T-helper 17 cell (primary cell): ENCODE measurements around the gene CYP2A6. TPM values are rescaled to one million over a fixed set of nuclear protein-coding genes. Genes with fewer than 3 reads are reported as not detected.
"Not testable (repeated sequence)": the region's sequence is repeated elsewhere in the genome, so short reads cannot be mapped to it uniquely, and the experiment has no call there.

Source experiments
- ATAC-seq: fragments of 150-1000 bp; cut with Tn5 transposase; 2 replicates; pipeline ENCODE4 v1.10.0; 2021; ENCODE audit warnings: mild to moderate bottlenecking, moderate library complexity
- DNase-seq, 3 donors: peaks; one replicate each; pipeline versions ENCODE4 v3.0.0 to v3.0.0-alpha.2; 2020 to 2021
- H3K9me3 ChIP-seq: one replicate; pipeline ENCODE4 v1.7.0; 2013; ENCODE audit warnings: low read length, mild to moderate bottlenecking; ENCODE audit not compliant: control insufficient read depth, poor library complexity, severe bottlenecking
- H3K27ac Mint-ChIP-seq: one replicate; pipeline ENCODE4 v1.8.0; 2022; ENCODE audit warnings: mild to moderate bottlenecking, moderate library complexity, mixed read lengths
- H3K27me3 Mint-ChIP-seq: one replicate; pipeline ENCODE4 v1.8.0; 2022; ENCODE audit warnings: mixed read lengths
- H3K36me3 Mint-ChIP-seq: one replicate; pipeline ENCODE4 v1.8.0; 2022; ENCODE audit warnings: low read depth, mixed read lengths
- H3K4me1 Mint-ChIP-seq: one replicate; pipeline ENCODE4 v1.8.0; 2022; ENCODE audit warnings: mild to moderate bottlenecking, mixed read lengths
- H3K4me3 Mint-ChIP-seq: one replicate; pipeline ENCODE4 v1.8.0; 2022; ENCODE audit warnings: mild to moderate bottlenecking, moderate library complexity, mixed read lengths
- total RNA-seq, 4 donors: library from RNA in 2 of 4; stranded (reverse) in 2 of 4; gene quantifications; one replicate each; pipeline ENCODE4 v1.2.3 and lab custom pipeline; 2022 to 2026

Gene CYP2A6
- total RNA-seq (not detected), total RNA-seq (lab: John Stamatoyannopoulos, UW) (0 to 0.08 reads per million in 2 donors)

DNA sequence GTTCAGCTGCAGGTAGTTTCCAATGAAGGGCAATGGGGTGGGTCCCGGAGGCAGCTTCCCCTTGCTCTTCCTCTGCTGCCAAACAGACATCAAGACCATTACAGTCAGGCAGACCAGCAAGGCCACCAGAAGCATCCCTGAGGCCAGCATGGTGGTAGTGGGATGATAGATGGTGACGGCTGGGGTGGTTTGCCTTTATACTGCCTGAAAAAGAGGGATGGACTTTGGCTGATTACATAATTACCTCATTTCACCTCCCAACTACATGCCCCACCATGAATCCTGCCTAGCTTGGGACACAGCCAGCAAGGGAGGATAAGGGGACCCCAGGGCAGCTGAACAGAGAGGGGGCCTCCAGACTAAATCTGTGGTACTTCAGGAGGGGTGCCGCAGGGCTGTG lies at the start of gene CYP2A6:
Gene CYP2A6, minus strand, starts transcription at position 171 of the 400 bp plus-strand sequence. Its CDS starts 21 bp downstream, at position 150.
- H3K36me3 Mint-ChIP-seq, H3K4me1 Mint-ChIP-seq, H3K9me3 ChIP-seq, ATAC-seq, DNase-seq: not testable (repeated sequence)
- H3K4me3 Mint-ChIP-seq: peak within 1 kb of the TSS; percentile 83
- peak within 1 kb of the TSS; percentile 70 for H3K27ac Mint-ChIP-seq
- H3K27me3 Mint-ChIP-seq: peaks cover 15% of the 10 kb centered on the region

DNA sequence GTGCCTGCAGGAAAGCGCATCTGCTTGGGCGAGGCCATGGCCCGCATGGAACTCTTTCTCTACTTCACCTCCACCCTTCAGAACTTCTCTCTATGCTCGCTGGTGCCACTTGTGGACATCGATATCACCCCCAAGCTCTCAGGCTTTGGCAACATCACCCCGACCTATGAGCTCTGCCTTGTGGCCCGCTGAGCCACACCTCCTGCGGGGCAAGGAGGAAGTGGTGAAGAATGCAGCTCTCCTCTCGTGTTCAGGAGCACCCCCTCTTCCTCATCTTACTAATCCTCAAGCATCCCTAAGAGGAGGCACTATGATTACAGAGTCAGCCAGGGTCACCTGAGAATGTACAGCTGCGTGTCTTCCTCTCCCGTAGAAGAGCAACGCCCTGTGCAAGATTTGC lies 49.7 kb upstream of the CYP2A6 start:
- ATAC-seq, H3K36me3 Mint-ChIP-seq, DNase-seq, H3K4me1 Mint-ChIP-seq, H3K9me3 ChIP-seq, H3K4me3 Mint-ChIP-seq, H3K27ac Mint-ChIP-seq: not testable (repeated sequence)
- peaks cover 46% of the 10 kb centered on the region for H3K27me3 Mint-ChIP-seq

- H3K27ac Mint-ChIP-seq, H3K9me3 ChIP-seq, H3K4me1 Mint-ChIP-seq, H3K4me3 Mint-ChIP-seq, DNase-seq, ATAC-seq: not testable (repeated sequence)
- Mint-ChIP-seq H3K27me3 (peaks cover 52% of the 10 kb centered on the region), H3K36me3 (peaks cover 12% of the 10 kb centered on the region)
Observed at GRCh38 chr19:40896843-40897789, 46.9 kb upstream of the CYP2A6 start.

DNA sequence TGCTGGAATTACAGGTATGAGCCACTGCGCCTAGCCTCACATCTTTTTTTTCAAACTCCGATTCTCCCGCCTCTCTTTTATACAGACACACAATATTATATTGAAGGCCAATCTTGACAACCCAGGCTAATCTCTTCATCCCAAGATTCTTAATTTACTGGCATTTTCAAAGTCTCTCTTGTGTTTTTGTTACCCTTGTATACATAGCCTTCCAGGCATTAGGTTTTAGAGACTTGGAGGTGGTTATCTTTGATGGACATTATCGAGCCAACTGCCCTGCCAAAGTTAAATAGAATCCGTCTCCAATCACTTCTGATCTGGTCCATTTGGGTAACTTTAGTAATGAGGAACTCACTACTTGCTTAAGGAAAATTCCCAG lies 46.2 kb upstream of the CYP2A6 start:
- ATAC-seq: no peak
- no peaks in the 10 kb centered on the region for H3K9me3 ChIP-seq
- no peak overlapping the region for H3K27ac Mint-ChIP-seq
- no peak overlapping the region for H3K4me3 Mint-ChIP-seq
- no peak for DNase-seq
- peaks cover 51% of the 10 kb centered on the region for H3K27me3 Mint-ChIP-seq
- H3K4me1 Mint-ChIP-seq: peaks cover 6% of the 10 kb centered on the region
- peaks cover 12% of the 10 kb centered on the region for H3K36me3 Mint-ChIP-seq

DNA sequence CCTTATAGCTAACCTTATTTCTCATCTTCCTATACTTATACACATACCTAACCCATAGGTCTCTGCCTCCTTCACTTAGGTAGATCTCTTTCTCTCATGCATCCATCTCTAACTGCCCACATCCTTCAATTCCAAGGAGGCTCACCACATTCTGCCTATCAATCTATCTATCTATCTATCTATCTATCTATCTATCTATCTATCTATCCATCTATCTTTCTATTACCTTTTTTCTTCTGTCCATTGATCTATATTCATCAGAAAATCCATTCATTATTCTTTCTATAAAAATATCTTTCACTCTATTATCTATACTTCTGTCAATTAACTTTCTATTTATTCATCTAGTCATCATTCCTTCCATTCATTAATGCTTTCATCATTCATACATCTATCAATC lies 42.9 kb upstream of the CYP2A6 start:
- Mint-ChIP-seq H3K4me1 (no peaks in the 10 kb centered on the region), H3K4me3 (no peak overlapping the region)
- ATAC-seq: no peak

GRCh38 chr19:40889366-40889765 lies 39.1 kb upstream of the CYP2A6 start:
- no peak for ATAC-seq
- H3K36me3 Mint-ChIP-seq: peaks cover 10% of the 10 kb centered on the region
- no peak overlapping the region for H3K4me3 Mint-ChIP-seq

More for the DNA sequence above, 42.9 kb upstream of the CYP2A6 start:
- DNase-seq: no peak
- H3K9me3 ChIP-seq: no peaks in the 10 kb centered on the region
- Mint-ChIP-seq H3K27me3 (peaks cover 58% of the 10 kb centered on the region), H3K36me3 (peaks cover 10% of the 10 kb centered on the region), H3K27ac (no peak overlapping the region)

GRCh38 chr19:40888191-40888590 lies 37.9 kb upstream of the CYP2A6 start:
- Mint-ChIP-seq H3K27me3 (peaks cover 29% of the 10 kb centered on the region), H3K27ac (no peak overlapping the region), H3K36me3 (peaks cover 4% of the 10 kb centered on the region), H3K4me1 (no peaks in the 10 kb centered on the region), H3K4me3 (no peak overlapping the region)
- ATAC-seq: no peak
- no peaks in the 10 kb centered on the region for H3K9me3 ChIP-seq
- DNase-seq: no peak

More at GRCh38 chr19:40889366-40889765, 39.1 kb upstream of the CYP2A6 start:
- no peaks in the 10 kb centered on the region for H3K9me3 ChIP-seq
- Mint-ChIP-seq H3K27ac (peak overlapping the region; percentile 27), H3K4me1 (no peaks in the 10 kb centered on the region), H3K27me3 (peaks cover 40% of the 10 kb centered on the region)
- no peak for DNase-seq

DNA sequence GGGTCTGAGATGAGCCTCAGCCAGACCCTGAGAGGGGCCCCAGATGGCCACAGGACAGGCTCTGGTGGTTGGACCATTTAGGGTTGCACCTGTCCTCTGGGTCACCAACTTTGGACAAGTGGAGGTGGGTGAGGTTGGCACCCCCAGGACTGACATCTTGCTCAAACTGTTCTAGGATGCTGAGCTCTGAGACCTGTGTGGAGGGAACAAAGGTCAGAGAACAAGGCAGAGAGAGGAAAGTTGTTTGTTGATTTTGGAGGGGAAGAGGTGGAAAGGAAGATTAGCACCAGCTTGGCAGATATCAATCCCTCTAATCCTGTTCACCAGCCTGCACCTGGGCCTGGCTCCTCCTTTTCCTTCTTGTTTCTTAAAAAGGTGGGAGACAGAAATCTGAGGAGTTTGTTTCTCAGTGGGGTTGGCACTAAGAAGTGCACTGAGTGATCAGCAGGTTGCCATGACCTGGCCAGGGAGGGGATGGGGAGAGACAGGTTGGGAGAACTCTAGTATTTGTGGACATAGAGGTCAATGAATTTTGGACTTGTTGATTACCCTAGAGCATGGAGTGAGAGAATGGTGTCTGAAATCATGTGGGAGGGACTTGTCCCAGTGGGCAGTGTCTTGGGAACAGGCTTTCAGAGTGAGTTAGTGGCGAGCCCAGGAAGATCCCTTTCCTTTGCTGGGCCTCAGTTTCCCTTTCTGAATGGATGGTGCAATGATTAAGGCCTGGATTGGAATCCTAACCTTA lies 34.1 kb upstream of the CYP2A6 start:
- not testable (repeated sequence) for H3K4me1 Mint-ChIP-seq, H3K9me3 ChIP-seq, H3K36me3 Mint-ChIP-seq, DNase-seq, ATAC-seq, H3K27ac Mint-ChIP-seq, H3K4me3 Mint-ChIP-seq
- H3K27me3 Mint-ChIP-seq: peaks cover 32% of the 10 kb centered on the region

DNA sequence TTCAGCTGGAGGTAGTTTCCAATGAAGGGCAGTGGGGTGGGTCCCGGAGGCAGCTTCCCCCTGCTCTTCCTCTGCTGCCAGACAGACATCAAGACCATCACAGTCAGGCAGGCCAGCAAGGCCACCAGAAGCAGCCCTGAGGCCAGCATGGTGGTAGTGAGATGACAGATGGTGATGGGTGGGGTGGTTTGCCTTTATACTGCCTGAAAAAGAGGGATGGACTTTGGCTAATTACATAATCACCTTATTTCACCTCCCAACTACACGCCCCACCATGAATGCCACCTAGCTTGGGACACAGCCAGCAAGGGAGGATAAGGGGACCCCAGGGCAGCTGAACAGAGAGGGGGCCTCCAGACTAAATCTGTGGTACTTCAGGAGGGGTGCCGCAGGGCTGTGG lies 31.8 kb upstream of the CYP2A6 start, which contains the start of gene CYP2A7:
Gene CYP2A7, minus strand, starts transcription at position 170 of the 400 bp plus-strand sequence. Its CDS starts 21 bp downstream, at position 149.
- peaks cover 42% of the 10 kb centered on the region for H3K27me3 Mint-ChIP-seq
- H3K27ac Mint-ChIP-seq, ATAC-seq: not testable (repeated sequence)

GRCh38 chr19:40879349-40879748 lies 29.1 kb upstream of the CYP2A6 start:
- Mint-ChIP-seq H3K4me1 (peaks cover 15% of the 10 kb centered on the region), H3K27me3 (peaks cover 52% of the 10 kb centered on the region)
- not testable (repeated sequence) for H3K9me3 ChIP-seq, H3K27ac Mint-ChIP-seq, ATAC-seq, H3K36me3 Mint-ChIP-seq, DNase-seq, H3K4me3 Mint-ChIP-seq

More for the DNA sequence above, 31.8 kb upstream of the CYP2A6 start, which contains the start of gene CYP2A7:
- H3K36me3 Mint-ChIP-seq, H3K9me3 ChIP-seq, H3K4me3 Mint-ChIP-seq, DNase-seq, H3K4me1 Mint-ChIP-seq: not testable (repeated sequence)

DNA sequence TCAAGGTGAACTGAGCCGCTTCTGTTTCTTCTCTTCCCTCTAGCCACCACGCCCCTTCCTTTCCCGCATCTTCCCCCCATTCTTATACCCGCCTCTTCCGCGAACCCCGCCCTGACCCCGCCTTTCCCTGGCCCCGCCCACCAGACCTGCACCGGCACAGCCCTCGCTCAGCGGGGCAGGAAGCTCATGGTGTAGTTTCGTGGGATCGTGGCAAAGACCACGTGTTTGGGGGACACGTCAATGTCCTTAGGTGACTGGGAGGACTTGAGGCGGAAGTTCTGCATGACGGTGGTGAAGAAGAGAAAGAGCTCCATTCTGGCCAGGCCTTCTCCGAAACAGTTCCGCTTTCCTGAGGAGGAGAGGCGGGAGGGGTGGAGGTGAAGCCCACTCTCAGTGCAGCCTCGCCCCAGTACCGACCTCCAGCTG lies 25.3 kb upstream of the CYP2A6 start:
- H3K36me3 Mint-ChIP-seq, H3K9me3 ChIP-seq, H3K27ac Mint-ChIP-seq: not testable (repeated sequence)
- peak overlapping the region; percentile 77 for H3K4me3 Mint-ChIP-seq
- peak; percentile 59 to 74 (median 72) for DNase-seq
- ATAC-seq: peak; percentile 88
- H3K27me3 Mint-ChIP-seq: peaks cover 54% of the 10 kb centered on the region
- H3K4me1 Mint-ChIP-seq: peaks cover 11% of the 10 kb centered on the region

- Mint-ChIP-seq H3K4me1 (peaks cover 11% of the 10 kb centered on the region), H3K27me3 (peaks cover 51% of the 10 kb centered on the region), H3K4me3 (peak overlapping the region; percentile 77)
- DNase-seq, H3K27ac Mint-ChIP-seq, H3K36me3 Mint-ChIP-seq, H3K9me3 ChIP-seq: not testable (repeated sequence)
- ATAC-seq: peak; percentile 24
Observed at GRCh38 chr19:40874874-40875273, 24.6 kb upstream of the CYP2A6 start.

DNA sequence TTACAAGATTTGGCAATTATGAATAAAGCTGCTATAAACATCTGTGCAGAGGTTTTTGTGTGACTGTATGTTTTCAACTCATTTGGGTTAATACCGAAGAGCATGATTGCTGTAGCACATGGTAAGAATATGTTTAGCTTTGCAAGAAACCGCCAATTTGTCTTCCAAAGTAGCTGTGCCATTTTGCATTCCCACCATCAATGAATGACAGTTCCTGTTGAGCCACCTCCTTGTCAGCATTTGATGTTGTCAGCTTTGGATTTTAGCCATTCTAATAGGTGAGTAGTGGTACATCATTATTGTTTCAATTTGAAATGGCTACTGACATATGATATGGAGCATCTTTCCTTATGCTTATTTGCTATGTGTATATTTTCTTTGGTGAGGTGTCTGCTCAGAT lies 23.6 kb upstream of the CYP2A6 start:
- H3K36me3 Mint-ChIP-seq, H3K4me3 Mint-ChIP-seq, H3K27ac Mint-ChIP-seq, DNase-seq, H3K9me3 ChIP-seq, H3K4me1 Mint-ChIP-seq, ATAC-seq: not testable (repeated sequence)
- peaks cover 41% of the 10 kb centered on the region for H3K27me3 Mint-ChIP-seq
